ENCODE data around the gene SCGB1C2. TPM values are rescaled to one million over a fixed set of nuclear protein-coding genes. Genes with fewer than 3 reads are reported as not detected.

SCGB1C2 gene
- total RNA-seq, 2 donors from 2014 or later: not detected

GRCh38 chr17:156946-157345 is 19.6 kb downstream of the SCGB1C2 start:
- ATAC-seq (ENCODE audit: insufficient number of reproducible peaks, low FRiP score, low read depth) (no peak), DNase-seq (ENCODE audit: low spot score) (no peak)
- Histone ChIP-seq H3K4me3 (no peak overlapping the region), H3K9me3 (no peaks in the 10 kb centered on the region), H3K27me3 (replicated peaks; ENCODE audit: insufficient read depth) (no peaks in the 10 kb centered on the region), H3K4me1 (ENCODE audit: control insufficient read depth in 1 of 2, low read depth in 2 of 2) (no peaks in the 10 kb centered on the region), H3K36me3 (no peaks in the 10 kb centered on the region), H3K27ac (no peak overlapping the region)
- TF ChIP-seq CTCF (IDR thresholded peaks at IDR 0.05): no peak

- no peaks in the 10 kb centered on the region for H3K36me3 ChIP-seq
- DNase-seq (ENCODE audit: low spot score): no peak
- H3K4me3 ChIP-seq: no peak overlapping the region
- no peak for ATAC-seq (ENCODE audit: insufficient number of reproducible peaks, low FRiP score, low read depth)
- H3K9me3 ChIP-seq: no peaks in the 10 kb centered on the region
- H3K27me3 ChIP-seq (replicated peaks; ENCODE audit: insufficient read depth): no peaks in the 10 kb centered on the region
- H3K27ac ChIP-seq: no peak overlapping the region
- no peak for TF ChIP-seq CTCF (IDR thresholded peaks at IDR 0.05)
- no peaks in the 10 kb centered on the region for H3K4me1 ChIP-seq (ENCODE audit: control insufficient read depth in 1 of 2, low read depth in 2 of 2)
These were observed 20.5 kb downstream of the SCGB1C2 start for GRCh38 chr17:157901-158300.

GRCh38 chr17:158379-158778 is 21.0 kb downstream of the SCGB1C2 start:
- Histone ChIP-seq H3K27me3 (replicated peaks; ENCODE audit: insufficient read depth) (no peaks in the 10 kb centered on the region), H3K27ac (no peak overlapping the region), H3K36me3 (no peaks in the 10 kb centered on the region), H3K9me3 (no peaks in the 10 kb centered on the region), H3K4me3 (no peak overlapping the region), H3K4me1 (ENCODE audit: control insufficient read depth in 1 of 2, low read depth in 2 of 2) (no peaks in the 10 kb centered on the region)
- ATAC-seq (ENCODE audit: insufficient number of reproducible peaks, low FRiP score, low read depth) (no peak), DNase-seq (ENCODE audit: low spot score) (no peak)
- no peak for TF ChIP-seq CTCF (IDR thresholded peaks at IDR 0.05)

GRCh38 chr17:159609-160008 is 22.2 kb downstream of the SCGB1C2 start:
- ATAC-seq (ENCODE audit: insufficient number of reproducible peaks, low FRiP score, low read depth): no peak
- H3K27ac ChIP-seq: no peak overlapping the region
- no peaks in the 10 kb centered on the region for H3K9me3 ChIP-seq
- TF ChIP-seq CTCF (IDR thresholded peaks at IDR 0.05): no peak
- no peaks in the 10 kb centered on the region for H3K36me3 ChIP-seq
- H3K27me3 ChIP-seq (replicated peaks; ENCODE audit: insufficient read depth): no peaks in the 10 kb centered on the region
- no peak overlapping the region for H3K4me3 ChIP-seq
- DNase-seq (ENCODE audit: low spot score): no peak
- H3K4me1 ChIP-seq (ENCODE audit: control insufficient read depth in 1 of 2, low read depth in 2 of 2): no peaks in the 10 kb centered on the region

- no peak overlapping the region for H3K27ac ChIP-seq
- no peak for ATAC-seq (ENCODE audit: insufficient number of reproducible peaks, low FRiP score, low read depth)
- no peaks in the 10 kb centered on the region for H3K9me3 ChIP-seq
- H3K4me1 ChIP-seq (ENCODE audit: control insufficient read depth in 1 of 2, low read depth in 2 of 2): no peaks in the 10 kb centered on the region
- DNase-seq (ENCODE audit: low spot score): no peak
- TF ChIP-seq CTCF (IDR thresholded peaks at IDR 0.05): no peak
- H3K36me3 ChIP-seq: no peaks in the 10 kb centered on the region
- H3K4me3 ChIP-seq: no peak overlapping the region
- H3K27me3 ChIP-seq (replicated peaks; ENCODE audit: insufficient read depth): no peaks in the 10 kb centered on the region
These were observed 23.0 kb downstream of the SCGB1C2 start for GRCh38 chr17:160336-160735.
